ENCODE results near the gene ALKBH3. TPM values are rescaled to one million over a fixed set of nuclear protein-coding genes. Genes with fewer than 3 reads are reported as not detected.

Gene ALKBH3
- total RNA-seq, 2 donors from 2014 or later = 10.5 to 19.8 TPM

DNA sequence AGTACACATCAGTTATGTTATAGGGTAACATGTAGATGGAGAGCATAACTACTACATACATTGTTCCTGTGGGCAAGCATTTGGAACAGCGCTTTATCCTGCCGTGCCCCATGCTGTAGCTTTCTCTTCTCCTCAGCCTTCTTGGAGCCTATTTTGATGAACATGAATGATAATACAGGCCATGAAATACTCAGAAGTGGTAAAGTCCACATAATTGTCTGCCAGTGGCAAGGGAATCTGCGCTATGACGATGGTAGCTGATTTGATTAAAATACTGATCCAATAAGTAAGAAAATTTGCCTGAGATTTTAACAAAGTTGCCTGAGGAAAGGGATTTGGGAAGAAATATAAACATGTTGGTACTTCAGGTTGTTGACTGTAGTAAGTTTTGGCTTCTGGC lies 23.3 kb downstream of the ALKBH3 start:
- no peaks in the 10 kb centered on the region for H3K27me3 ChIP-seq
- H3K27ac ChIP-seq = no peak overlapping the region
- TF ChIP-seq, protein P1, sequence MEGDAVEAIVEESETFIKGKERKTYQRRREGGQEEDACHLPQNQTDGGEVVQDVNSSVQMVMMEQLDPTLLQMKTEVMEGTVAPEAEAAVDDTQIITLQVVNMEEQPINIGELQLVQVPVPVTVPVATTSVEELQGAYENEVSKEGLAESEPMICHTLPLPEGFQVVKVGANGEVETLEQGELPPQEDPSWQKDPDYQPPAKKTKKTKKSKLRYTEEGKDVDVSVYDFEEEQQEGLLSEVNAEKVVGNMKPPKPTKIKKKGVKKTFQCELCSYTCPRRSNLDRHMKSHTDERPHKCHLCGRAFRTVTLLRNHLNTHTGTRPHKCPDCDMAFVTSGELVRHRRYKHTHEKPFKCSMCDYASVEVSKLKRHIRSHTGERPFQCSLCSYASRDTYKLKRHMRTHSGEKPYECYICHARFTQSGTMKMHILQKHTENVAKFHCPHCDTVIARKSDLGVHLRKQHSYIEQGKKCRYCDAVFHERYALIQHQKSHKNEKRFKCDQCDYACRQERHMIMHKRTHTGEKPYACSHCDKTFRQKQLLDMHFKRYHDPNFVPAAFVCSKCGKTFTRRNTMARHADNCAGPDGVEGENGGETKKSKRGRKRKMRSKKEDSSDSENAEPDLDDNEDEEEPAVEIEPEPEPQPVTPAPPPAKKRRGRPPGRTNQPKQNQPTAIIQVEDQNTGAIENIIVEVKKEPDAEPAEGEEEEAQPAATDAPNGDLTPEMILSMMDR (IDR thresholded peaks at IDR 0.05) = no peak
- no peak overlapping the region for H3K4me3 ChIP-seq
- H3K9me3 ChIP-seq = no peaks in the 10 kb centered on the region
- H3K36me3 ChIP-seq = peaks cover 36% of the 10 kb centered on the region
- DNase-seq (ENCODE audit: low spot score) = no peak
- peaks cover 0 to 14% of the 10 kb centered on the region in 2 donors for H3K4me1 ChIP-seq

DNA sequence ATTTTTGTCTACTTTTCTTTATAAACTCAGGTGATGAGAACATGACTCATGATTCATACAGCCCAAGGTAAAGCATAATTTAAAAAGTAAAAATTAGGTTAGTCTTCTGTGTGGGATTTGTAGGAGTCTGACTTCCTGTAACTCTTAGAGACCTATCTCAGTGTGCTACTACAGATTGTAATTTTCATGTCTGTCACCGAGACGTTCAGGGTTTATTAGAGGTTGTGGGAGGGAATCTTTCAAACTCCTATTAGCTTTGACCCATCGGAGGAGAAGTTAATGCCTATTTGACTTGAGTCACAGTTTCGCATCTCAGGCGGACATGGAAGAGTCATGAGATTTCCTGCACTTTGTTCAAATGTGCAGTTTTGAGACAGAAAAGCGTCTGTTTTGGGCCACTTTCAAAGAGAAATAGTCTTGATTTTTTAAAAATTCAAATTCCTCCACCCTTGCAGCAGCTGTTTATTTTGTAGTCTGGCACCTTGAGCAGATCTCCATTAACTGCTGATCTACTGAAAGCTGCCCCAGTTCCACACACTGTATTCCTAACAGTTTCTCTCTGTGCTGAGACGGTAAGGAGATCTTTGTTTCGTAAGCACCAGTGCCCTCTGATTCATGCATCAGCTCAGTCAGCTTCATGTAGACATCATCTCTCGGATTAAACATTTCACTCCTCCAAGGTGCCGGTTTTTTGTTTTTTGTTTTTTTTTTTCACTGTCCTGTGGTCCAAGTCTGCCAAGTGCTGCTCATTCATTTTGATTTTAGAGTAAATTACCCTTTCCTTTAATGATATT lies 24.3 kb downstream of the ALKBH3 start:
- H3K27ac ChIP-seq = peak overlapping the region; percentile 52 to 53
- H3K27me3 ChIP-seq = no peaks in the 10 kb centered on the region
- H3K4me3 ChIP-seq = no peak overlapping the region
- peaks cover 0 to 14% of the 10 kb centered on the region in 2 donors for H3K4me1 ChIP-seq
- H3K9me3 ChIP-seq = no peaks in the 10 kb centered on the region
- DNase-seq (ENCODE audit: low spot score) = no peak
- TF ChIP-seq, protein P1 (IDR thresholded peaks at IDR 0.05) = no peak
- peaks cover 34% of the 10 kb centered on the region for H3K36me3 ChIP-seq

DNA sequence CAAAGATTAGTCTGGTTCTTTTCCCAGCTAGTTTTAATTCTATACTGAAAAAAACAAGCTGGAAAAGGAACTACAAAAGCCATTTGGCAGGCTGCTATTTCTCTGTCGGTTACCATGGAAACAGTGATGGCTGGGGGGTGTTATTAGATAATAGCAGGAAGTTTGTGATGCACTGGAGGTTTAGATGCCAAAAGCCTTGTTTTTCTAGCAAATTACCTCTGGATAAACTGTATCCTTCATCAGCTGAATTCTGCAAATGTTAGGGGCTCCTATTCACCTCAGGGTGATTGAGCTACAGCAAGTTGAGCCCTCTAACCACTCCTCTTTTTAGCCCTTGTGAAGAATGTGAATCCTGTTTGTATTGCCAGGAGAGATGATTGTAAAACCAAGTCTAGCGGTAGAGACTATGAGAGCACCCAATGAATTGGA lies 25.2 kb downstream of the ALKBH3 start:
- no peak overlapping the region for H3K4me3 ChIP-seq
- DNase-seq (ENCODE audit: low spot score) = no peak
- peaks cover 0 to 14% of the 10 kb centered on the region in 2 donors for H3K4me1 ChIP-seq
- H3K27me3 ChIP-seq = no peaks in the 10 kb centered on the region
- TF ChIP-seq, protein P1 (IDR thresholded peaks at IDR 0.05) = no peak
- H3K36me3 ChIP-seq = peaks cover 41% of the 10 kb centered on the region
- peak overlapping the region; percentile 52 to 53 for H3K27ac ChIP-seq
- no peaks in the 10 kb centered on the region for H3K9me3 ChIP-seq

DNA sequence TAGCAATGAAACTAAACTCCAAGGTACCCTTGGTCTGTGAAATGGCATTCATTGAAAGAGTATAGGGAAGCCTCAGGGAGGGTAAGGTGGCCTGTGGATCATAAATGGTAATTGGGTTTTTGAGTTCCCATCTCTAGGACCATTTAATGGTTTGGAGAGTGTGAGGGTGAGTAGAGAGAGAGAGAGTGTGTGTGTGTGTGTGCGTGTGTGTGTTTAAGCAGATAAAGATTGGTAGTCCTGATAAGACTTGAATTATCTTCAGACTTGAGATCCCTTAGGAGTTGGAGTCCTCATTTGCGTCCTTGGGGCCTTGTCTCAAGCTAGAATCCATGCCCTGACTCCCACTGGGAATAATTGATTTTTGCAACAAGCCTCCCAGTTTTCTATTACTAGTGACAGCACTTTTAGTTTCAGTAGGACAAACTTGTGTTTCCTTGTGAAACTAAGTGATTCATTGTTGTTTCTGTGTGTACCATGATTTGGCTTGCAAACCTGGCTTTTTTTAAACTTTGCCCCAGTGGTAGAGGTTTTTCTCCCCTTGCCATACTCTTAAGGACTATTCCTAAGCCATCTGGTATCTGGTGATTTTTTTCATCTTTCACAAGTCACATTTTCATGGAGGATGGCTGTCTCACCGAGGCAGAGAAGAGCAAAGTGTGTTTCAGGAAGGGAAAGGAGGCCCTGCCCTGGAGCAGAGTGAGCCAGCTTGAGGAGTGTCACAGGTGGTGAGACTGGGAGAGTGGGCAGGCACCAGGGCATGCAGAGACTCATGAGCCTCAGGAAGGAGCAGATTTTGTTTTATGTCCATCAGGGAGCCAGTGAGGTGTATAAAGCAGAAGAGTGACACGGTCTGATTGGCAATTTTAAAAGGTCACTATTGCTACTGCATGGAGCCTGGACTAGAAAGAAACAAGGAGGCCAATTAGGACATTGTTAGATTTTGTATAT lies 26.7 kb downstream of the ALKBH3 start:
- Histone ChIP-seq H3K36me3 (peaks cover 27% of the 10 kb centered on the region), H3K27ac (no peak overlapping the region), H3K27me3 (no peaks in the 10 kb centered on the region), H3K4me3 (no peak overlapping the region), H3K4me1 (peaks cover 0 to 14% of the 10 kb centered on the region in 2 donors), H3K9me3 (no peaks in the 10 kb centered on the region)
- TF ChIP-seq, protein P1 (IDR thresholded peaks at IDR 0.05) = no peak
- DNase-seq (ENCODE audit: low spot score) = no peak

- no peak overlapping the region for H3K4me3 ChIP-seq
- DNase-seq (ENCODE audit: low spot score) = no peak
- TF ChIP-seq, protein P1 (IDR thresholded peaks at IDR 0.05) = no peak
- H3K27me3 ChIP-seq = no peaks in the 10 kb centered on the region
- no peaks in the 10 kb centered on the region for H3K9me3 ChIP-seq
- peaks cover 20% of the 10 kb centered on the region for H3K36me3 ChIP-seq
- H3K4me1 ChIP-seq = peaks cover 0 to 14% of the 10 kb centered on the region in 2 donors
- H3K27ac ChIP-seq = no peak overlapping the region
Observed at GRCh38 chr11:43908191-43908590, 27.6 kb downstream of the ALKBH3 start.

All from right atrium auricular region (tissue), 2 donors.